ENCODE measurements around the gene MAST1.

DNA sequence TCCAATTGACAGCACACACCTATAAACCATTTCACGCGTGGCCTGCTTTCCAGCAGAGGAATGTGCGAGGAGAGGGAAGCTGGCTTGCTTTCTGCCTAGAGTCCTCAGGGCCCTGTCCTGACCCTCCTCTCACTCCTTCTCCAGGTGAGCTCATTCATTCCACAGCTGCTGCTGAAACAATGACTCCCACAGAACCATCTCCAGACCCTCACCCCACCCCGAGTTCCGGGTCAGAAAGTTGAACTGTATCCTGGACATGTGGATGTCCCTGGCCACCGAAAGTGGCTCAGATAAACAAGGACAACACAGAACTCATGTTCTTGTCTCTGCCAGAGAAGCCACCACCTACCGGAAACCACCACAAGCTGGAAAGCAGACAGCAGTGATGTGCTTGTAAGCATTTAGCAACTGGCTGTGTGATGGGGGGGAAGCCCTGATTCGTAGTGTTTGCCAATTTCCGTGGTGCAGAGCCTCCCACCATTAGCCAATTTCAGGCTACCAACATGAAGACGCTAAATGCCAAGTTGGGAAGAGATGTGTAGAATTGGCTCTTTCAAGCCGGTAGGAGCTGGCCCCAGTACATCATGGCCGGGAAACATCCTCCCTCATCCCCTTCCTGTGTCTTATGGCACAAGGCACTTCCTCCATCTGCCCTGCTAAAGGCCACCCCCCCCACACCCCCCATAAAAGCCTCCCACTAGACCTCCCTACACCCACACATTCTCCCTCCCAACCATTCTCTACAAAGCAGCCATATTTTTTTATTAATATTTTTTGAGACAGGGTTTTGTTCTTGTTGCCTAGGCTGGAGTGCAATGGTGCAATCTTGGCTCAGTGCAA is 75.8 kb downstream of the MAST1 start:
- no peak for TF ChIP-seq EZH2phosphoT487 (IDR thresholded peaks at IDR 0.05; ENCODE audit: low read length)
- TF ChIP-seq, protein P1, sequence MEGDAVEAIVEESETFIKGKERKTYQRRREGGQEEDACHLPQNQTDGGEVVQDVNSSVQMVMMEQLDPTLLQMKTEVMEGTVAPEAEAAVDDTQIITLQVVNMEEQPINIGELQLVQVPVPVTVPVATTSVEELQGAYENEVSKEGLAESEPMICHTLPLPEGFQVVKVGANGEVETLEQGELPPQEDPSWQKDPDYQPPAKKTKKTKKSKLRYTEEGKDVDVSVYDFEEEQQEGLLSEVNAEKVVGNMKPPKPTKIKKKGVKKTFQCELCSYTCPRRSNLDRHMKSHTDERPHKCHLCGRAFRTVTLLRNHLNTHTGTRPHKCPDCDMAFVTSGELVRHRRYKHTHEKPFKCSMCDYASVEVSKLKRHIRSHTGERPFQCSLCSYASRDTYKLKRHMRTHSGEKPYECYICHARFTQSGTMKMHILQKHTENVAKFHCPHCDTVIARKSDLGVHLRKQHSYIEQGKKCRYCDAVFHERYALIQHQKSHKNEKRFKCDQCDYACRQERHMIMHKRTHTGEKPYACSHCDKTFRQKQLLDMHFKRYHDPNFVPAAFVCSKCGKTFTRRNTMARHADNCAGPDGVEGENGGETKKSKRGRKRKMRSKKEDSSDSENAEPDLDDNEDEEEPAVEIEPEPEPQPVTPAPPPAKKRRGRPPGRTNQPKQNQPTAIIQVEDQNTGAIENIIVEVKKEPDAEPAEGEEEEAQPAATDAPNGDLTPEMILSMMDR (IDR thresholded peaks at IDR 0.05; ENCODE audit: low read length) = no peak

Measured in MM.1S (cell line).